HepG2 (cell line): ENCODE data around the gene SPNS2. TPM values are rescaled to one million over a fixed set of nuclear protein-coding genes. Genes with fewer than 3 reads are reported as not detected.
A peak's percentile ranks its signal among the peaks of the same experiment; 100 is the strongest.

ENCODE experiments used
- AHDC1 ChIP-seq: sonication (generic); formaldehyde crosslinking; IDR thresholded peaks from 2 replicates; pipeline ENCODE4 v1.5.1; 2020; ENCODE audit warnings: mild to moderate bottlenecking, missing genetic modification reagents, borderline replicate concordance
- ARHGAP35 ChIP-seq: sonication (generic); formaldehyde crosslinking; IDR thresholded peaks from 2 replicates; pipeline ENCODE4 v1.9.0; 2022; ENCODE audit warnings: mild to moderate bottlenecking, inconsistent platforms, moderate library complexity, missing genetic modification reagents, borderline replicate concordance
- ELF3 ChIP-seq: IDR thresholded peaks from 2 replicates; pipeline ENCODE4 v1.6.1; 2016; ENCODE audit warnings: missing genetic modification reagents, missing compliant biosample characterization
- FOSL1 ChIP-seq: sonication (generic); formaldehyde crosslinking; IDR thresholded peaks from 2 replicates; pipeline ENCODE4 v1.9.0; 2021; ENCODE audit warnings: missing genetic modification reagents, borderline replicate concordance
- HNF4A ChIP-seq: sonication (generic); formaldehyde crosslinking; IDR thresholded peaks from 2 replicates; pipeline ENCODE4 v1.4.0; 2020; ENCODE audit warnings: missing genetic modification reagents
- IRF2 ChIP-seq: IDR thresholded peaks from 2 replicates; pipeline ENCODE4 v1.6.1; 2018; ENCODE audit warnings: missing genetic modification reagents, missing compliant biosample characterization
- KAT8 ChIP-seq: IDR thresholded peaks from 2 replicates; pipeline ENCODE4 v1.6.1; 2016; ENCODE audit warnings: missing genetic modification reagents, missing compliant biosample characterization
- LCORL ChIP-seq, 2 experiments: fragments of 450-650 bp in 1 of 2; sonication (generic) in 1 of 2; formaldehyde crosslinking in 1 of 2; IDR thresholded peaks; 2 replicates each; pipeline versions ENCODE4 v1.5.0 to v1.6.1; 2017 to 2020; ENCODE audit warnings: antibody characterized with exemption in 1 of 2, missing genetic modification reagents in 1 of 2
- NAIF1 ChIP-seq: sonication (generic); formaldehyde crosslinking; IDR thresholded peaks from 2 replicates; pipeline ENCODE4 v1.5.0; 2020; ENCODE audit warnings: mild to moderate bottlenecking, missing genetic modification reagents, borderline replicate concordance
- NKX3-1 ChIP-seq: sonication (generic); formaldehyde crosslinking; IDR thresholded peaks from 2 replicates; pipeline ENCODE4 v1.5.0; 2020; ENCODE audit warnings: missing genetic modification reagents
- REPIN1 ChIP-seq: sonication (generic); formaldehyde crosslinking; IDR thresholded peaks from 2 replicates; pipeline ENCODE4 v1.8.0; 2022; ENCODE audit warnings: missing genetic modification reagents, low read depth, mild to moderate bottlenecking, borderline replicate concordance
- SOX5 ChIP-seq: IDR thresholded peaks from 2 replicates; pipeline ENCODE4 v1.6.1; 2016; ENCODE audit warnings: borderline replicate concordance
- ZFP82 ChIP-seq: sonication (generic); formaldehyde crosslinking; IDR thresholded peaks from 2 replicates; pipeline ENCODE4 v1.5.1; 2020; ENCODE audit warnings: mild to moderate bottlenecking, missing genetic modification reagents, borderline replicate concordance
- ZMAT5 ChIP-seq: sonication (generic); formaldehyde crosslinking; IDR thresholded peaks from 2 replicates; pipeline ENCODE4 v1.5.0; 2020; ENCODE audit warnings: mild to moderate bottlenecking, low read depth, missing genetic modification reagents, borderline replicate concordance
- ZNF326 ChIP-seq: sonication (generic); formaldehyde crosslinking; IDR thresholded peaks from 2 replicates; pipeline ENCODE4 v1.4.0; 2020; ENCODE audit warnings: missing genetic modification reagents, borderline replicate concordance
- ZNF674 ChIP-seq: sonication (generic); formaldehyde crosslinking; IDR thresholded peaks from 2 replicates; pipeline ENCODE4 v1.5.0; 2020; ENCODE audit warnings: low read depth, mild to moderate bottlenecking, missing genetic modification reagents
- ZNF75D ChIP-seq: sonication (generic); formaldehyde crosslinking; IDR thresholded peaks from 2 replicates; pipeline ENCODE4 v1.8.1; 2023; ENCODE audit warnings: missing genetic modification reagents, mild to moderate bottlenecking, borderline replicate concordance
- polyA plus RNA-seq, 8 experiments: library from polyadenylated mRNA; depleted of rRNA in 3 of 8; stranded (reverse) in 7 of 8; unstranded in 1 of 8; fragments of >200 nt; fragmentation: Illumina TruSeq in 4 of 8; extraction: Trizol in 4 of 8; gene quantifications; 2 replicates each; pipeline versions ENCODE4 v1.2.1 to v1.2.3, GENCODE V29; 2011 to 2016; ENCODE audit warnings: low read depth in 4 of 8, missing spikeins in 1 of 8, mixed read lengths in 1 of 8; ENCODE audit not compliant: insufficient read depth in 1 of 8
- total RNA-seq, 5 experiments: library from RNA; depleted of rRNA; stranded (reverse); fragments of >200 nt; fragmentation: Illumina TruSeq; extraction: Trizol; gene quantifications; 2 replicates each; pipeline ENCODE4 v1.2.3, GENCODE V29; 2016; ENCODE audit warnings: low read depth in 1 of 5
- TF ChIP-seq, protein P1 (sequence below): sonication (generic); formaldehyde crosslinking; IDR thresholded peaks from 2 replicates; pipeline ENCODE4 v1.4.0; 2020; ENCODE audit warnings: mild to moderate bottlenecking, low read depth, missing genetic modification reagents
- TF ChIP-seq, protein P2 (sequence below): IDR thresholded peaks from 2 replicates; pipeline ENCODE4 v1.6.1; 2018; ENCODE audit warnings: missing genetic modification reagents, mild to moderate bottlenecking, missing compliant biosample characterization
- TF ChIP-seq, protein P3 (sequence below): sonication (generic); formaldehyde crosslinking; IDR thresholded peaks from 2 replicates; pipeline ENCODE4 v1.8.0; 2023; ENCODE audit warnings: mild to moderate bottlenecking, missing genetic modification reagents

Gene SPNS2
- total and polyA plus RNA-seq, 2 of the 13 experiments (the other 11 are each of a cell fraction or from before 2014, with no cell fraction given): 0.01 TPM; not detected in 1

DNA sequence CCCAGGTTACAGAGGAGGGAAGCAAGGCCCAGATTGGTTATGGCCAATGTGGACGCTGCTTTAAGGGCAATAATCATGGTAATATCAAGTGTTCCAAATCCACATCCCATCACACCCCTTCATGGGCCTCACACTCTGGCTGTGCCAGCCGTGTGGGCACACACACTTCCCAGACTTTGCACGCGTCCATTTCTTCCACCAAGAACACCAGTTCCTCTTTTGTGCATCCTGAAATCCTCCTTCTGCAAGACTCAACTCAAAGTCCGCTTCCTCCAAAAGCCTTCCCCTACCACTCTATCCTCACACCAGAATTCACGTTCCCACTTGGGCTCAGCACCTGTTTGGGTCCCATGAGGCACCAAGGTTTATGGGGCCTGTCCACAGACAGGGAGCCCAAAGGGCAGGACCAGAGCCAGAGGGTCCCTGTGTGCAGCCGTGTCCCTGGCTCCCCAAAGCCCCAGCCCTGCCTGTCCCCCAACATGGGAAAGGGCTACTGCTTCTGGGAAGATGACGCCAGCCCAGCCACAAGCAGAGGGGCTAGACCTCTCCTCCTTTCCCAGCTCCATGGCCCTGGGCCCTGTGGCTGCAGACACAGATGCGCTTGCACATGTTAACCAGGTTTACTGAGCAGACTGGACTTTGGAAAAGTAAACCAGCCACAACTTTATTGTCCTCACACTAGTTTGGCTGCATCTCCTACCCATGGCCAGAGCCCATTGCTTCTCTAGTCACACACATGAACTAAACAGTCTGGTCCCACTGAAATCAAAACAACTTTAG lies 44.7 kb upstream of the SPNS2 start (continued):
- TF ChIP-seq IRF2 (CRISPR knock-in tag) (peak; percentile 73), ZNF326 (CRISPR knock-in tag) (no peak), ZFP82 (CRISPR knock-in tag) (no peak), HNF4A (CRISPR knock-in tag) (peak; percentile 97), AHDC1 (no peak), KAT8 (peak; percentile 42; the same call in 1 of the 2 replicates), ARHGAP35 (CRISPR knock-in tag) (no peak), NKX3-1 (no peak), ZNF674 (CRISPR knock-in tag) (no peak), ZNF75D (CRISPR knock-in tag) (no peak), LCORL (IDR thresholded peaks at IDR 0.05) (no peak), LCORL (CRISPR knock-in tag; IDR thresholded peaks at IDR 0.05) (peak; percentile 70), REPIN1 (CRISPR knock-in tag) (peak; percentile 32; the same call in 1 of the 2 replicates), SOX5 (CRISPR knock-in tag) (peak; percentile 83; the same call in 1 of the 2 replicates), ZMAT5 (CRISPR knock-in tag) (no peak), NAIF1 (no peak), FOSL1 (CRISPR knock-in tag) (no peak), ELF3 (CRISPR knock-in tag) (0 out of 2 replicates have a peak, but pooled peaks have one; percentile 21)
- TF ChIP-seq, protein P1, sequence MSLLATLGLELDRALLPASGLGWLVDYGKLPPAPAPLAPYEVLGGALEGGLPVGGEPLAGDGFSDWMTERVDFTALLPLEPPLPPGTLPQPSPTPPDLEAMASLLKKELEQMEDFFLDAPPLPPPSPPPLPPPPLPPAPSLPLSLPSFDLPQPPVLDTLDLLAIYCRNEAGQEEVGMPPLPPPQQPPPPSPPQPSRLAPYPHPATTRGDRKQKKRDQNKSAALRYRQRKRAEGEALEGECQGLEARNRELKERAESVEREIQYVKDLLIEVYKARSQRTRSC (CRISPR knock-in tag): no peak
- TF ChIP-seq, protein P2, sequence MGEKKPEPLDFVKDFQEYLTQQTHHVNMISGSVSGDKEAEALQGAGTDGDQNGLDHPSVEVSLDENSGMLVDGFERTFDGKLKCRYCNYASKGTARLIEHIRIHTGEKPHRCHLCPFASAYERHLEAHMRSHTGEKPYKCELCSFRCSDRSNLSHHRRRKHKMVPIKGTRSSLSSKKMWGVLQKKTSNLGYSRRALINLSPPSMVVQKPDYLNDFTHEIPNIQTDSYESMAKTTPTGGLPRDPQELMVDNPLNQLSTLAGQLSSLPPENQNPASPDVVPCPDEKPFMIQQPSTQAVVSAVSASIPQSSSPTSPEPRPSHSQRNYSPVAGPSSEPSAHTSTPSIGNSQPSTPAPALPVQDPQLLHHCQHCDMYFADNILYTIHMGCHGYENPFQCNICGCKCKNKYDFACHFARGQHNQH (CRISPR knock-in tag): 0 out of 2 replicates have a peak, but pooled peaks have one; percentile 24
- TF ChIP-seq, protein P3, sequence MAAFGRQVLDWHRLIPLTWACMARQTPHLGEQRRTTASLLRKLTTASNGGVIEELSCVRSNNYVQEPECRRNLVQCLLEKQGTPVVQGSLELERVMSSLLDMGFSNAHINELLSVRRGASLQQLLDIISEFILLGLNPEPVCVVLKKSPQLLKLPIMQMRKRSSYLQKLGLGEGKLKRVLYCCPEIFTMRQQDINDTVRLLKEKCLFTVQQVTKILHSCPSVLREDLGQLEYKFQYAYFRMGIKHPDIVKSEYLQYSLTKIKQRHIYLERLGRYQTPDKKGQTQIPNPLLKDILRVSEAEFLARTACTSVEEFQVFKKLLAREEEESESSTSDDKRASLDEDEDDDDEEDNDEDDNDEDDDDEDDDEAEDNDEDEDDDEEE (CRISPR knock-in tag): no peak
